ENCODE data around the gene SYTL3.

GRCh38 chr6:158694913-158695312 is 45.1 kb downstream of the SYTL3 start:
- no peak for TF ChIP-seq CTCF (optimal IDR thresholded peaks at IDR 0.05 in 1 of 3, IDR thresholded peaks at IDR 0.05 in 1 of 3, conservative IDR thresholded peaks at IDR 0.05 in 1 of 3; ENCODE audit: extremely low read depth in 1 of 3, insufficient read depth in 2 of 3, low read length in 3 of 3)
- no peak for TF ChIP-seq EZH2 (IDR thresholded peaks at IDR 0.05; ENCODE audit: low read length)

Measured in keratinocyte (primary cell).